Heart left ventricle (tissue), 16 donors: ENCODE results near the gene PNCK. TPM values are rescaled to one million over a fixed set of nuclear protein-coding genes. Genes with fewer than 3 reads are reported as not detected.

ENCODE experiments used
- ATAC-seq, 4 donors: fragments of 200-7000 bp; cut with Tn5 transposase; one replicate each; pipeline ENCODE4 v1.9.1; 2020 to 2022; ENCODE audit warnings: moderate library complexity in 4 of 4, mild to moderate bottlenecking in 3 of 4, moderate number of reproducible peaks in 1 of 4
- DNase-seq, 5 donors: peaks; one replicate each; pipeline ENCODE4 v3.0.0-alpha.2; 2020
- H3K27ac ChIP-seq, 12 donors: fragments of 200-600 bp; sonication (generic) in 4 of 12; one replicate each; pipeline versions ENCODE4 v1.5.0 to v1.8.0; 2016 to 2022; ENCODE audit warnings: mild to moderate bottlenecking in 2 of 12
- H3K27me3 ChIP-seq, 9 donors: fragments of 200-600 bp; sonication (generic) in 2 of 9; one replicate each; pipeline versions ENCODE4 v1.5.1 to v1.8.0; 2016 to 2022; ENCODE audit warnings: mild to moderate bottlenecking in 3 of 9
- H3K36me3 ChIP-seq, 9 donors: fragments of 200-600 bp; sonication (generic) in 2 of 9; one replicate each; pipeline versions ENCODE4 v1.5.0 to v1.8.0; 2018 to 2022; ENCODE audit warnings: mild to moderate bottlenecking in 2 of 9
- H3K4me1 ChIP-seq, 12 donors: fragments of 200-600 bp; sonication (generic) in 4 of 12; one replicate each; pipeline versions ENCODE4 v1.5.0 to v1.8.0; 2016 to 2022; ENCODE audit warnings: mild to moderate bottlenecking in 3 of 12
- H3K4me3 ChIP-seq, 12 donors: fragments of 200-600 bp; sonication (generic) in 4 of 12; one replicate each; pipeline versions ENCODE4 v1.5.0 to v1.8.0; 2017 to 2022; ENCODE audit warnings: mild to moderate bottlenecking in 9 of 12, moderate library complexity in 4 of 12
- H3K9me3 ChIP-seq, 12 donors: fragments of 200-600 bp; sonication (generic) in 4 of 12; one replicate each; pipeline versions ENCODE4 v1.5.0 to v1.8.0; 2016 to 2022; ENCODE audit warnings: mild to moderate bottlenecking in 1 of 12
- CTCF ChIP-seq, 12 donors: fragments of 200-600 bp; sonication (generic) in 4 of 12; IDR thresholded peaks; one replicate each; pipeline versions ENCODE4 v1.5.0 to v1.8.0; 2018 to 2022; ENCODE audit warnings: antibody characterized with exemption in 12 of 12, mild to moderate bottlenecking in 5 of 12
- POLR2A ChIP-seq, 2 donors: fragments of 450-650 bp; IDR thresholded peaks; one replicate each; pipeline ENCODE4 v1.6.1; 2017; ENCODE audit warnings: antibody characterized with exemption in 2 of 2, mild to moderate bottlenecking in 2 of 2, moderate library complexity in 2 of 2
- WGBS, 4 donors: extraction: QIAGEN DNeasy Blood & Tissue Kit in 2 of 4; methylation state at CpG; one replicate each; pipeline versions ENCODE4 v1.1.5 to v1.1.7; 2013 to 2018; 5-methylcytosine and 5-hydroxymethylcytosine counted together
- intact Hi-C, 10 donors: fragments of 100-400 bp; cut with DNase I; formaldehyde crosslinking; loops; one replicate each; pipeline versions ENCODE4 v1.11.1 to v1.14.2; 2022
- polyA plus RNA-seq, 2 donors: library from polyadenylated mRNA; stranded (reverse); fragments of 200-250 nt; gene quantifications; one replicate each; pipeline ENCODE4 v1.2.3, GENCODE V29; 2013
- total RNA-seq, 9 donors: library from RNA; depleted of rRNA in 2 of 9; stranded (reverse); fragments of >200 nt in 2 of 9; fragmentation: NEBNext Ultra II Directional in 3 of 9; extraction: Animal tissue kit (Norgen Biotek cat#: 25700) in 3 of 9; gene quantifications; one replicate each; pipeline versions ENCODE4 v1.1.0 to v1.2.4, GENCODE V29; 2016 to 2023
- donor health status: ischemic (EF 13 %, LVEDD 7.1; RV severe dilation, severe dysfunction).
- donor health status: healthy with polysubstance abuse.
- donor health status: DM: no; HTN: yes; CAD: no.
- donor health status: DM: no; HTN: no; CAD: no.
- donor health status: ischemic (EF 25% LVEDD 6.9; RV normal size, moderate dysfunction).
- donor health status: ischemic (EF 25% LVEDD 5.7; RV mildly dilated, moderate dysfunction).
- donor health status: healthy.
- donor health status: DM: yes; HTN: yes; CAD: no.
- donor health status: ischemic (EF 35%, LVEDD 5.7; RV mildly dilated, moderate dysfunction).
- donor health status: nonischemic (EF 11% LVEDD 7.7; RV severe dilation, severe dysfunction).
- donor health status: DM: yes; HTN: yes; CAD: no.
- donor health status: PGD.
- donor health status: ischemic (EF 29% LVEDD 5.4; RV normal size, mild dysfunction).
- donor health status: nonischemic (EF 23%, LVEDD 6.1; RV moderate dilation, normal function).

The PNCK gene
- total and polyA plus RNA-seq, 11 donors = 1.4 to 7.3 (median 6.4) TPM

- H3K27me3 ChIP-seq = peaks cover 0 to 46% (median 5%) of the 10 kb centered on the region in 9 donors
Measured at GRCh38 chrX:153659268-153659667, 14.3 kb downstream of the PNCK start.

GRCh38 chrX:153657161-153657560 lies 16.5 kb downstream of the PNCK start:
- H3K4me3 ChIP-seq = no peak overlapping the region
- 82 to 89% (median 85%) methylated on average over 9 of the region's 9 CpGs for WGBS, 4 donors
- no peak overlapping the region for H3K27ac ChIP-seq
- ATAC-seq (no peak), DNase-seq (peak in 1 of 5 donors; percentile 5)
- peaks cover 0 to 41% (median 5%) of the 10 kb centered on the region in 9 donors for H3K27me3 ChIP-seq
- H3K4me1 ChIP-seq = no peaks in the 10 kb centered on the region
- intact Hi-C loops = loop anchor here in 1 of 10 donors (2.0 kb wide), 1 partner anchor 20 kb away; no protein-coding TSS in a partner anchor
- TF ChIP-seq POLR2A (IDR thresholded peaks at IDR 0.05) = no peak
- TF ChIP-seq CTCF (IDR thresholded peaks at IDR 0.05) = no peak
- H3K9me3 ChIP-seq = peaks cover 0 to 14% (median 0%) of the 10 kb centered on the region in 12 donors
- H3K36me3 ChIP-seq = no peaks in the 10 kb centered on the region

More at GRCh38 chrX:153659268-153659667, 14.3 kb downstream of the PNCK start:
- H3K9me3 ChIP-seq = peaks cover 0 to 4% (median 0%) of the 10 kb centered on the region in 12 donors
- H3K4me3 ChIP-seq = no peak overlapping the region
- intact Hi-C loops = no loop called here
- DNase-seq (no peak), ATAC-seq (no peak)
- 76 to 93% (median 86%) methylated on average over 3 of the region's 3 CpGs for WGBS, 4 donors
- H3K4me1 ChIP-seq = no peaks in the 10 kb centered on the region
- H3K36me3 ChIP-seq = no peaks in the 10 kb centered on the region
- TF ChIP-seq CTCF (IDR thresholded peaks at IDR 0.05) = no peak
- TF ChIP-seq POLR2A (IDR thresholded peaks at IDR 0.05) = no peak
- H3K27ac ChIP-seq = no peak overlapping the region

GRCh38 chrX:153653556-153653955 lies 20.1 kb downstream of the PNCK start:
- peaks cover 0 to 25% (median 8%) of the 10 kb centered on the region in 9 donors for H3K27me3 ChIP-seq
- TF ChIP-seq CTCF (IDR thresholded peaks at IDR 0.05) = no peak
- no peak for TF ChIP-seq POLR2A (IDR thresholded peaks at IDR 0.05)
- intact Hi-C loops = loop anchor here in 1 of 10 donors (5.0 kb wide), 1 partner anchor 101 kb away; no protein-coding TSS in a partner anchor
- H3K36me3 ChIP-seq = no peaks in the 10 kb centered on the region
- H3K4me1 ChIP-seq = no peaks in the 10 kb centered on the region
- H3K9me3 ChIP-seq = peaks cover 0 to 14% (median 0%) of the 10 kb centered on the region in 12 donors
- DNase-seq (no peak), ATAC-seq (no peak)
- 80 to 98% (median 88%) methylated on average over 2 of the region's 2 CpGs for WGBS, 4 donors
- no peak overlapping the region for H3K4me3 ChIP-seq
- H3K27ac ChIP-seq = no peak overlapping the region

- intact Hi-C loops = loop anchor here in 1 of 10 donors (5.0 kb wide), 1 partner anchor 99 kb away; no protein-coding TSS in a partner anchor
- 80 to 92% (median 81%) methylated on average over 8 to 9 of the region's 9 CpGs for WGBS, 4 donors
- no peak for ATAC-seq
Measured at GRCh38 chrX:153651540-153652079, 22.0 kb downstream of the PNCK start.

More at GRCh38 chrX:153651540-153652079, 22.0 kb downstream of the PNCK start:
- H3K9me3 ChIP-seq = peaks cover 0 to 14% (median 0%) of the 10 kb centered on the region in 12 donors
- H3K4me3 ChIP-seq = no peak overlapping the region
- H3K27me3 ChIP-seq = peaks cover 0 to 36% (median 22%) of the 10 kb centered on the region in 9 donors
- H3K27ac ChIP-seq = no peak overlapping the region
- peak in 2 of 5 donors; percentile 13 to 31 for DNase-seq
- H3K4me1 ChIP-seq = peaks cover 0 to 16% (median 0%) of the 10 kb centered on the region in 12 donors
- H3K36me3 ChIP-seq = no peaks in the 10 kb centered on the region
- TF ChIP-seq CTCF (IDR thresholded peaks at IDR 0.05) (peak in 1 of 12 donors; percentile 7), POLR2A (IDR thresholded peaks at IDR 0.05) (no peak)
